IPS-20b (cell line): Measurements from ENCODE around the gene CDC34.

Source experiments
- H3K27ac ChIP-seq: one replicate; pipeline ENCODE4 v1.5.1; 2013; ENCODE audit warnings: low read length
- H3K27me3 ChIP-seq: 2 replicates; pipeline ENCODE4 v1.6.1; 2013; ENCODE audit warnings: mild to moderate bottlenecking, low read length, inconsistent platforms; ENCODE audit not compliant: insufficient read depth
- H3K36me3 ChIP-seq: 2 replicates; pipeline ENCODE4 v1.6.1; 2013; ENCODE audit warnings: low read depth, mild to moderate bottlenecking, inconsistent platforms, low read length, moderate library complexity; ENCODE audit not compliant: insufficient read depth
- H3K4me1 ChIP-seq: 2 replicates; pipeline ENCODE4 v1.6.1; 2013; ENCODE audit warnings: mild to moderate bottlenecking, control low read depth, inconsistent platforms, low read length, moderate library complexity; ENCODE audit not compliant: insufficient read depth
- H3K4me3 ChIP-seq: 2 replicates; pipeline ENCODE4 v1.5.1; 2013; ENCODE audit warnings: mild to moderate bottlenecking, low read length, inconsistent platforms
- H3K9ac ChIP-seq: 2 replicates; pipeline ENCODE4 v1.6.1; 2013; ENCODE audit warnings: low read depth, mild to moderate bottlenecking, inconsistent platforms, low read length, moderate library complexity
- H3K9me3 ChIP-seq: 2 replicates; pipeline ENCODE4 v1.6.1; 2013; ENCODE audit warnings: mild to moderate bottlenecking, low read depth, low read length, inconsistent platforms; ENCODE audit not compliant: insufficient read depth

CDC34 gene

DNA sequence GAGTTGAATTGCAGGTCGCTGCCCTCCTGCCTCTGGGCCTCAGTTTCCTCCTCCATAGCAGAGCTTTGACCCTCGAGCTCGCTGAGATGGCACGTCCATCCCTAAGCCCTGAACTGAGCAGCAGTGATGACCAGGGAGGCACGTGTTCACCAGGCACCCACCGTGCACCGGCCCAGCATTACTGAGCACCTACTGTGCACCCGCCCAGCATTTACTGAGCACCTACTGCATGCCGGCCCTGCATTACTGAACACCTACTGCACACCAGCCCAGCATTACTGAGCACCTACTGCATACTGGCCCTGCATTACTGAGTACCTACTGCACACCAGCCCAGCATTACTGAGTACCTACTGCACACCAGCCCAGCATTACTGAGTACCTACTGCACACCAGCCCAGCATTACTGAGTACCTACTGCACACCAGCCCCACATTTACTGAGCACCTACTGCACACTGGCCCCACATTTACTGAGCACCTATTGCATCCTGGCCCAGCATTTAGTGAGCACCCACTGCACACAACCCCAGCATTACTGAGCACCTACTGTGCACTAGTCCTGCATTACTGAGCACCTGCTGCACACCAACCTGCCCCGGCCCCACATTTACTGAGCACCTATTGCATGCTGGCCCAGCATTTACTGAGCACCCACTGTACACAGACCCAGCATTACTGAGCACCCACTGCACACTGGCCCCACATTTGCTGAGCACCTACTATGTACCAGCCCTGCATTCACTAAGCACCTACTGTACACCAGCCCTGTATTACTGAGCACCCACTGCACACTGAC is 18.0 kb upstream of the CDC34 start:
- H3K27me3 ChIP-seq, result peaks cover 38% of the 10 kb centered on the region
- peaks cover 15% of the 10 kb centered on the region; the same call in 1 of the 2 replicates for H3K36me3 ChIP-seq
- no peak overlapping the region for H3K4me3 ChIP-seq
- no peak overlapping the region for H3K27ac ChIP-seq
- H3K9ac ChIP-seq, result no peak overlapping the region
- H3K9me3 ChIP-seq, result no peaks in the 10 kb centered on the region
- peaks cover 3% of the 10 kb centered on the region; the same call in 1 of the 2 replicates for H3K4me1 ChIP-seq

GRCh38 chr19:514166-514663 is 17.3 kb upstream of the CDC34 start:
- Histone ChIP-seq H3K27me3 (peaks cover 39% of the 10 kb centered on the region), H3K9ac (no peak overlapping the region), H3K27ac (no peak overlapping the region), H3K9me3 (no peaks in the 10 kb centered on the region), H3K4me1 (peaks cover 3% of the 10 kb centered on the region; the same call in 1 of the 2 replicates), H3K4me3 (no peak overlapping the region), H3K36me3 (peaks cover 13% of the 10 kb centered on the region; the same call in 1 of the 2 replicates)

DNA sequence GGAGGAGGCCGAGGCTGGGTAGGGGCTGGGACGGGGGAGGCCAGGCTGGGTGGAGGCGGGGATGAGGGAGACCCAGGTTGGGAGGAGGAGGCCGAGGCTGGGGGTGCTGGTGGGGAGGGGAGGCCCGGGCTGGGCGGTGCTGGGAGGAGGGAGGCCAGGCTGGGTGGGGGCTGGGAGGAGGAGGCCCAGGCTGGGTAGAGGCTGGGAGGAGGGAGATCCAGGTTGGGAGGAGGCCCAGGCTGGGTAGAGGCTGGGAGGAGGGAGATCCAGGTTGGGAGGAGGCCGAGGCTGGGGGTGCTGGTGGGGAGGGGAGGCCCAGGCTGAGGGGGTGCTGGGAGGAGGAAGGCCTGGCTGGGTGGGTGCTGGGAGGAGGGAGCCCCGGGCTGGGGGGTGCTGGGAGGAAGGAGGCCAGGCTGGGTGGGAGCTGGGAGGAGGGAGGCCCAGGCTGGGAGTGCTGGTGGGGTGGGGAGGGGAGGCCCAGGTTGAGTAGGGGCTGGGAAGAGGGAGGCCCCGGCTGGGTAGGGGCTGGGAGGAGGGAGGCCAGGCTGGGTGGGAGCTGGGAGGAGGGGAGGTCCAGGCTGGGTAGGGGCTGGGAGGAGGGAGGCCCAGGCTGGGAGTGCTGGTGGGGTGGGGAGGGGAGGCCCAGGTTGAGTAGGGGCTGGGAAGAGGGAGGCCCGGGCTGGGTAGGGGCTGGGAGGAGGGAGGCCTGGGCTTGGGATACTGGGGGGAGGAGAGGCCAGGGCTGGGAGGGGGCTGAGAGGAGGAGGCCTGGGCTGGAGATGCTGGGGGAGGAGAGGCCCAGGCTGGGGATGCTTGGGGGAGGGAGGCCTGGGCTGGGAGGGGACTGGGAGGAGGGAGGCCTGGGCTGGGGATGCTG is 13.6 kb upstream of the CDC34 start:
- Histone ChIP-seq H3K27me3 (peaks cover 33% of the 10 kb centered on the region), H3K9me3 (no peaks in the 10 kb centered on the region), H3K4me3 (no peak overlapping the region), H3K4me1 (no peaks in the 10 kb centered on the region), H3K36me3 (peaks cover 8% of the 10 kb centered on the region; the same call in 1 of the 2 replicates), H3K27ac (no peak overlapping the region), H3K9ac (no peak overlapping the region)

- Histone ChIP-seq H3K9ac (no peak overlapping the region), H3K27ac (no peak overlapping the region), H3K4me3 (peak overlapping the region; percentile 33; the same call in 1 of the 2 replicates)
Measured at GRCh38 chr19:518598-519231, 12.8 kb upstream of the CDC34 start.

DNA sequence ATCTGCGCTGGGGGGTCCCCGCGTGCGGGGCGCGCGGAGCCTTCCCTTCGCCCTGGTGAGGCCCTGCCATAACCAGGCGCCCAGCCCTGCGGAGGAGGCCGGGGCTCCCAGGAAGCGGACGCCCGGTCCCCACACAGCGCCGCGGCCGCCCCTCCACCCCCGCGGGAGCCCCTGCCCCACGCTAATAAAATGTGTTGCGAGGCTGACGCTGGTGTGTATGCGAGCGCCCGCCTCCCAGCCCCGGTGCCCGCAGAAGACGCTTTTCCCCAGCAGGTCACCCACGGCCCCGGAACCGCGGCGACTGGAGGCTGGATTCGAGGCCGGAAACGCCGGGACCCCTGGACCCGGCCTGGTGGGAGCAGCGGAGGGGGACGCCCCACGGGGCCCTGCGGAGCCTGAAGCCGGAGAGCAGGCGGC is 12.1 kb upstream of the CDC34 start:
- H3K9ac ChIP-seq, result no peak overlapping the region
- peaks cover 18% of the 10 kb centered on the region for H3K27me3 ChIP-seq
- H3K4me3 ChIP-seq, result no peak overlapping the region
- H3K27ac ChIP-seq, result no peak overlapping the region
- H3K9me3 ChIP-seq, result no peaks in the 10 kb centered on the region
- H3K4me1 ChIP-seq, result no peaks in the 10 kb centered on the region
- no peaks in the 10 kb centered on the region for H3K36me3 ChIP-seq

More at GRCh38 chr19:518598-519231, 12.8 kb upstream of the CDC34 start:
- H3K36me3 ChIP-seq, result peaks cover 7% of the 10 kb centered on the region; the same call in 1 of the 2 replicates
- H3K9me3 ChIP-seq, result no peaks in the 10 kb centered on the region
- no peaks in the 10 kb centered on the region for H3K4me1 ChIP-seq
- peaks cover 26% of the 10 kb centered on the region for H3K27me3 ChIP-seq

DNA sequence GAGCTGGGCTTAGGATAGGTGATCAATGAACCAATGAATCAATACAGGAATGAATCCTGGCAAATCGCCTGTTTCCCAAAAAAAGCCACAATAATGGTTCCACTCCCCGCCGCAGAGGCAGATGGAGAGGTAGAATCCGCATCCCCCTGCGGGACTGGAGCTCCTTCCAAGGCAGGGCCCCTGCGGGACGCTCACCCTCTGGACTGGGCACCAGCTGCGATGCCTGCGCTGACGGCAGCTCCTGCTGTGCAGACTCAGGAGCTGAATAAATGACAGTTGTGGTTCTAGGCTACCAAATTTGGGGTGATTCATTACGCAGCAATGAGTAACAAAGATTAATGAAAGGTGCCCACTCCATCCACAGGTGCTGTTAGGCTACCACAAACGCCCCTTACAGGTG is 8.8 kb upstream of the CDC34 start:
- H3K36me3 ChIP-seq, result no peaks in the 10 kb centered on the region
- H3K4me3 ChIP-seq, result no peak overlapping the region
- no peak overlapping the region for H3K27ac ChIP-seq
- H3K4me1 ChIP-seq, result no peaks in the 10 kb centered on the region
- no peaks in the 10 kb centered on the region for H3K9me3 ChIP-seq
- H3K9ac ChIP-seq, result no peak overlapping the region
- peaks cover 17% of the 10 kb centered on the region for H3K27me3 ChIP-seq

- H3K9ac ChIP-seq, result no peak overlapping the region
- H3K4me1 ChIP-seq, result no peaks in the 10 kb centered on the region
- H3K9me3 ChIP-seq, result no peaks in the 10 kb centered on the region
- peaks cover 17% of the 10 kb centered on the region for H3K27me3 ChIP-seq
- H3K36me3 ChIP-seq, result no peaks in the 10 kb centered on the region
- no peak overlapping the region for H3K27ac ChIP-seq
- H3K4me3 ChIP-seq, result no peak overlapping the region
Measured at GRCh38 chr19:524062-524674, 7.4 kb upstream of the CDC34 start.

DNA sequence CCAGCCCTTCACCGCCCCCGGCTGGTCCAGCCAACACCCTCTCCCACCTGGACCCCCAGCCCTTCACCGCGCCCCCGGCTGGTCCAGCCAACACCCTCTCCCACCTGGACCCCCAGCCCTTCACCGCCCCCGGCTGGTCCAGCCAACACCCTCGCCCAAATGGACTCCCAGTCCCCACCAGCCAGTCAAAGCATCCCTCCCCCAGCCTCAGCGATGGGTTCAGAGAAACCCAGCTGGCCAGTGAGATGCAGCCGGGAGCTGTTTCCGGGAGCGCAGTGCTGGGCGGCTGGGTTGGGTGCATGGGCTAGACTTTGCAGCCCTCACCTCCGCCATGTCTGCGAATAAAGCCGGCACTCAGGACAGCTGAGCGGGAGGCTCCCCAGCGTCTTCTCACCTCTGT is 6.5 kb upstream of the CDC34 start:
- Histone ChIP-seq H3K9me3 (no peaks in the 10 kb centered on the region), H3K4me3 (no peak overlapping the region), H3K36me3 (no peaks in the 10 kb centered on the region), H3K27ac (no peak overlapping the region), H3K4me1 (no peaks in the 10 kb centered on the region), H3K9ac (no peak overlapping the region), H3K27me3 (peaks cover 8% of the 10 kb centered on the region)

GRCh38 chr19:525857-526419 is 5.6 kb upstream of the CDC34 start:
- Histone ChIP-seq H3K9me3 (no peaks in the 10 kb centered on the region), H3K9ac (no peak overlapping the region), H3K4me3 (no peak overlapping the region), H3K4me1 (no peaks in the 10 kb centered on the region), H3K36me3 (no peaks in the 10 kb centered on the region), H3K27me3 (peaks cover 3% of the 10 kb centered on the region), H3K27ac (no peak overlapping the region)

GRCh38 chr19:530134-531008 is 1.2 kb upstream of the CDC34 start:
- H3K36me3 ChIP-seq, result peaks cover under 1% of the 10 kb centered on the region; the same call in 1 of the 2 replicates
- no peaks in the 10 kb centered on the region; the same call in 1 of the 2 replicates for H3K27me3 ChIP-seq
- H3K4me1 ChIP-seq, result no peaks in the 10 kb centered on the region
- H3K9ac ChIP-seq, result peak overlapping the region; percentile 68; the same call in 1 of the 2 replicates
- H3K4me3 ChIP-seq, result peak overlapping the region; percentile 75; the same call in 1 of the 2 replicates
- H3K27ac ChIP-seq, result peak overlapping the region; percentile 56
- H3K9me3 ChIP-seq, result no peaks in the 10 kb centered on the region
